ENCODE measurements around the gene FUCA1. TPM values are rescaled to one million over a fixed set of nuclear protein-coding genes. Genes with fewer than 3 reads are reported as not detected.

The FUCA1 gene
- total RNA-seq, 2 experiments from 2014 or later: 5.3 to 5.7 TPM

Other genes with a start within 250 kb of the FUCA1 start
- gene RPL11, start 176.5 kb downstream of the FUCA1 start, total RNA-seq: 1,000 to 10,000 TPM; 2,153 to 2,178 TPM
- 10 to 100 TPM; 41.5 to 43.3 TPM for gene ELOA, start 124.8 kb downstream of the FUCA1 start, total RNA-seq
- gene PITHD1, start 89.9 kb downstream of the FUCA1 start, total RNA-seq: 100 to 1,000 TPM; 112 to 117 TPM
- gene LYPLA2, start 77.1 kb downstream of the FUCA1 start, total RNA-seq: 10 to 100 TPM; 39.3 to 40.4 TPM
- 1 to 10 TPM; 4.6 to 4.7 TPM for gene GALE, start 67.5 kb downstream of the FUCA1 start, total RNA-seq
- gene HMGCL, start 42.9 kb downstream of the FUCA1 start, total RNA-seq: 10 to 100 TPM in 1 of 2 experiments, 1 to 10 TPM in 1; 9.2 to 10.2 TPM
- under 1 TPM; 0.92 to 0.98 TPM for gene CNR2, start 45.1 kb upstream of the FUCA1 start, total RNA-seq
- gene PNRC2, start 91.5 kb upstream of the FUCA1 start, total RNA-seq: 100 to 1,000 TPM; 187 to 203 TPM
- 100 to 1,000 TPM; 321 to 335 TPM for gene SRSF10, start 112.0 kb upstream of the FUCA1 start, total RNA-seq
- not detected for gene MYOM3, start 243.8 kb upstream of the FUCA1 start, total RNA-seq